Measurements from ENCODE around the gene INPP4B.

The INPP4B gene

GRCh38 chr4:142334931-142335330 is 511.2 kb downstream of the INPP4B start:
- H3K9ac ChIP-seq (ENCODE audit: low read length in 5 of 5) = no peak overlapping the region
- no peaks in the 10 kb centered on the region for H3K4me1 ChIP-seq (ENCODE audit: control insufficient read depth in 5 of 5, insufficient read depth in 5 of 5, low read length in 5 of 5)
- no peaks in the 10 kb centered on the region for H3K27me3 ChIP-seq (ENCODE audit: control insufficient read depth in 5 of 5, insufficient read depth in 4 of 5, low read length in 5 of 5)
- H3K4me3 ChIP-seq (ENCODE audit: low read depth in 1 of 5, low read length in 5 of 5) = no peak overlapping the region
- H3K27ac ChIP-seq (ENCODE audit: low read depth, low read length) = no peak overlapping the region
- H3K36me3 ChIP-seq (ENCODE audit: control insufficient read depth in 5 of 5, insufficient read depth in 5 of 5, low read length in 5 of 5) = no peaks in the 10 kb centered on the region
- peaks cover 0 to 6% (median 0%) of the 10 kb centered on the region in 5 donors for H3K9me3 ChIP-seq (ENCODE audit: control insufficient read depth in 5 of 5, low read length in 5 of 5)

GRCh38 chr4:142331646-142332045 is 514.5 kb downstream of the INPP4B start:
- no peak overlapping the region for H3K9ac ChIP-seq (ENCODE audit: low read length in 5 of 5)
- H3K4me1 ChIP-seq (ENCODE audit: control insufficient read depth in 5 of 5, insufficient read depth in 5 of 5, low read length in 5 of 5) = no peaks in the 10 kb centered on the region
- H3K27me3 ChIP-seq (ENCODE audit: control insufficient read depth in 5 of 5, insufficient read depth in 4 of 5, low read length in 5 of 5) = no peaks in the 10 kb centered on the region
- H3K4me3 ChIP-seq (ENCODE audit: low read depth in 1 of 5, low read length in 5 of 5) = no peak overlapping the region
- no peaks in the 10 kb centered on the region for H3K36me3 ChIP-seq (ENCODE audit: control insufficient read depth in 5 of 5, insufficient read depth in 5 of 5, low read length in 5 of 5)
- no peak overlapping the region for H3K27ac ChIP-seq (ENCODE audit: low read depth, low read length)
- peaks cover 0 to 6% (median 0%) of the 10 kb centered on the region in 5 donors for H3K9me3 ChIP-seq (ENCODE audit: control insufficient read depth in 5 of 5, low read length in 5 of 5)

GRCh38 chr4:142331132-142331531 is 515.0 kb downstream of the INPP4B start:
- H3K9ac ChIP-seq (ENCODE audit: low read length in 5 of 5) = no peak overlapping the region
- H3K36me3 ChIP-seq (ENCODE audit: control insufficient read depth in 5 of 5, insufficient read depth in 5 of 5, low read length in 5 of 5) = no peaks in the 10 kb centered on the region
- no peak overlapping the region for H3K4me3 ChIP-seq (ENCODE audit: low read depth in 1 of 5, low read length in 5 of 5)
- H3K27me3 ChIP-seq (ENCODE audit: control insufficient read depth in 5 of 5, insufficient read depth in 4 of 5, low read length in 5 of 5) = no peaks in the 10 kb centered on the region
- peaks cover 0 to 3% (median 0%) of the 10 kb centered on the region in 5 donors for H3K9me3 ChIP-seq (ENCODE audit: control insufficient read depth in 5 of 5, low read length in 5 of 5)
- H3K27ac ChIP-seq (ENCODE audit: low read depth, low read length) = no peak overlapping the region
- H3K4me1 ChIP-seq (ENCODE audit: control insufficient read depth in 5 of 5, insufficient read depth in 5 of 5, low read length in 5 of 5) = no peaks in the 10 kb centered on the region

- Histone ChIP-seq H3K36me3 (ENCODE audit: control insufficient read depth in 5 of 5, insufficient read depth in 5 of 5, low read length in 5 of 5) (no peaks in the 10 kb centered on the region), H3K27ac (ENCODE audit: low read depth, low read length) (no peak overlapping the region), H3K27me3 (ENCODE audit: control insufficient read depth in 5 of 5, insufficient read depth in 4 of 5, low read length in 5 of 5) (no peaks in the 10 kb centered on the region)
Observed at GRCh38 chr4:142330311-142330710, 515.8 kb downstream of the INPP4B start.

GRCh38 chr4:142329313-142329712 is 516.8 kb downstream of the INPP4B start:
- H3K27me3 ChIP-seq (ENCODE audit: control insufficient read depth in 5 of 5, insufficient read depth in 4 of 5, low read length in 5 of 5) = no peaks in the 10 kb centered on the region
- H3K9me3 ChIP-seq (ENCODE audit: control insufficient read depth in 5 of 5, low read length in 5 of 5) = no peaks in the 10 kb centered on the region
- no peak overlapping the region for H3K4me3 ChIP-seq (ENCODE audit: low read depth in 1 of 5, low read length in 5 of 5)
- H3K27ac ChIP-seq (ENCODE audit: low read depth, low read length) = no peak overlapping the region
- H3K9ac ChIP-seq (ENCODE audit: low read length in 5 of 5) = no peak overlapping the region
- no peaks in the 10 kb centered on the region for H3K36me3 ChIP-seq (ENCODE audit: control insufficient read depth in 5 of 5, insufficient read depth in 5 of 5, low read length in 5 of 5)
- H3K4me1 ChIP-seq (ENCODE audit: control insufficient read depth in 5 of 5, insufficient read depth in 5 of 5, low read length in 5 of 5) = no peaks in the 10 kb centered on the region

More at GRCh38 chr4:142330311-142330710, 515.8 kb downstream of the INPP4B start:
- Histone ChIP-seq H3K4me3 (ENCODE audit: low read depth in 1 of 5, low read length in 5 of 5) (no peak overlapping the region), H3K9ac (ENCODE audit: low read length in 5 of 5) (no peak overlapping the region), H3K9me3 (ENCODE audit: control insufficient read depth in 5 of 5, low read length in 5 of 5) (no peaks in the 10 kb centered on the region), H3K4me1 (ENCODE audit: control insufficient read depth in 5 of 5, insufficient read depth in 5 of 5, low read length in 5 of 5) (no peaks in the 10 kb centered on the region)

GRCh38 chr4:142326181-142326580 is 519.9 kb downstream of the INPP4B start:
- Histone ChIP-seq H3K27me3 (ENCODE audit: control insufficient read depth in 5 of 5, insufficient read depth in 4 of 5, low read length in 5 of 5) (no peaks in the 10 kb centered on the region), H3K9ac (ENCODE audit: low read length in 5 of 5) (no peak overlapping the region), H3K9me3 (ENCODE audit: control insufficient read depth in 5 of 5, low read length in 5 of 5) (no peaks in the 10 kb centered on the region), H3K4me1 (ENCODE audit: control insufficient read depth in 5 of 5, insufficient read depth in 5 of 5, low read length in 5 of 5) (no peaks in the 10 kb centered on the region), H3K4me3 (ENCODE audit: low read depth in 1 of 5, low read length in 5 of 5) (no peak overlapping the region), H3K27ac (ENCODE audit: low read depth, low read length) (no peak overlapping the region), H3K36me3 (ENCODE audit: control insufficient read depth in 5 of 5, insufficient read depth in 5 of 5, low read length in 5 of 5) (no peaks in the 10 kb centered on the region)

GRCh38 chr4:142324572-142324971 is 521.5 kb downstream of the INPP4B start:
- H3K27ac ChIP-seq (ENCODE audit: low read depth, low read length) = no peak overlapping the region
- H3K4me1 ChIP-seq (ENCODE audit: control insufficient read depth in 5 of 5, insufficient read depth in 5 of 5, low read length in 5 of 5) = no peaks in the 10 kb centered on the region
- H3K9ac ChIP-seq (ENCODE audit: low read length in 5 of 5) = no peak overlapping the region
- no peaks in the 10 kb centered on the region for H3K36me3 ChIP-seq (ENCODE audit: control insufficient read depth in 5 of 5, insufficient read depth in 5 of 5, low read length in 5 of 5)
- no peak overlapping the region for H3K4me3 ChIP-seq (ENCODE audit: low read depth in 1 of 5, low read length in 5 of 5)
- no peaks in the 10 kb centered on the region for H3K27me3 ChIP-seq (ENCODE audit: control insufficient read depth in 5 of 5, insufficient read depth in 4 of 5, low read length in 5 of 5)
- no peaks in the 10 kb centered on the region for H3K9me3 ChIP-seq (ENCODE audit: control insufficient read depth in 5 of 5, low read length in 5 of 5)

- Histone ChIP-seq H3K4me1 (ENCODE audit: control insufficient read depth in 5 of 5, insufficient read depth in 5 of 5, low read length in 5 of 5) (no peaks in the 10 kb centered on the region), H3K9ac (ENCODE audit: low read length in 5 of 5) (no peak overlapping the region), H3K36me3 (ENCODE audit: control insufficient read depth in 5 of 5, insufficient read depth in 5 of 5, low read length in 5 of 5) (no peaks in the 10 kb centered on the region), H3K27me3 (ENCODE audit: control insufficient read depth in 5 of 5, insufficient read depth in 4 of 5, low read length in 5 of 5) (no peaks in the 10 kb centered on the region), H3K4me3 (ENCODE audit: low read depth in 1 of 5, low read length in 5 of 5) (no peak overlapping the region), H3K9me3 (ENCODE audit: control insufficient read depth in 5 of 5, low read length in 5 of 5) (no peaks in the 10 kb centered on the region), H3K27ac (ENCODE audit: low read depth, low read length) (no peak overlapping the region)
Observed at GRCh38 chr4:142322996-142323395, 523.1 kb downstream of the INPP4B start.

- no peaks in the 10 kb centered on the region for H3K36me3 ChIP-seq (ENCODE audit: control insufficient read depth in 5 of 5, insufficient read depth in 5 of 5, low read length in 5 of 5)
- H3K27ac ChIP-seq (ENCODE audit: low read depth, low read length) = no peak overlapping the region
- H3K27me3 ChIP-seq (ENCODE audit: control insufficient read depth in 5 of 5, insufficient read depth in 4 of 5, low read length in 5 of 5) = no peaks in the 10 kb centered on the region
- H3K9me3 ChIP-seq (ENCODE audit: control insufficient read depth in 5 of 5, low read length in 5 of 5) = peaks cover 0 to 3% (median 0%) of the 10 kb centered on the region in 5 donors
- no peak overlapping the region for H3K4me3 ChIP-seq (ENCODE audit: low read depth in 1 of 5, low read length in 5 of 5)
- H3K9ac ChIP-seq (ENCODE audit: low read length in 5 of 5) = no peak overlapping the region
- peaks cover 0 to 3% (median 0%) of the 10 kb centered on the region in 5 donors for H3K4me1 ChIP-seq (ENCODE audit: control insufficient read depth in 5 of 5, insufficient read depth in 5 of 5, low read length in 5 of 5)
Observed at GRCh38 chr4:142318280-142318679, 527.8 kb downstream of the INPP4B start.

- Histone ChIP-seq H3K9ac (ENCODE audit: low read length in 5 of 5) (no peak overlapping the region), H3K27ac (ENCODE audit: low read depth, low read length) (no peak overlapping the region), H3K36me3 (ENCODE audit: control insufficient read depth in 5 of 5, insufficient read depth in 5 of 5, low read length in 5 of 5) (no peaks in the 10 kb centered on the region), H3K4me3 (ENCODE audit: low read depth in 1 of 5, low read length in 5 of 5) (no peak overlapping the region), H3K4me1 (ENCODE audit: control insufficient read depth in 5 of 5, insufficient read depth in 5 of 5, low read length in 5 of 5) (peaks cover 0 to 3% (median 0%) of the 10 kb centered on the region in 5 donors), H3K27me3 (ENCODE audit: control insufficient read depth in 5 of 5, insufficient read depth in 4 of 5, low read length in 5 of 5) (no peaks in the 10 kb centered on the region), H3K9me3 (ENCODE audit: control insufficient read depth in 5 of 5, low read length in 5 of 5) (peaks cover 0 to 3% (median 0%) of the 10 kb centered on the region in 5 donors)
Observed at GRCh38 chr4:142316913-142317312, 529.2 kb downstream of the INPP4B start.

- Histone ChIP-seq H3K27ac (ENCODE audit: low read depth, low read length) (no peak overlapping the region), H3K36me3 (ENCODE audit: control insufficient read depth in 5 of 5, insufficient read depth in 5 of 5, low read length in 5 of 5) (no peaks in the 10 kb centered on the region), H3K27me3 (ENCODE audit: control insufficient read depth in 5 of 5, insufficient read depth in 4 of 5, low read length in 5 of 5) (no peaks in the 10 kb centered on the region), H3K9ac (ENCODE audit: low read length in 5 of 5) (no peak overlapping the region), H3K4me3 (ENCODE audit: low read depth in 1 of 5, low read length in 5 of 5) (no peak overlapping the region), H3K4me1 (ENCODE audit: control insufficient read depth in 5 of 5, insufficient read depth in 5 of 5, low read length in 5 of 5) (peaks cover 0 to 3% (median 0%) of the 10 kb centered on the region in 5 donors), H3K9me3 (ENCODE audit: control insufficient read depth in 5 of 5, low read length in 5 of 5) (peaks cover 0 to 3% (median 0%) of the 10 kb centered on the region in 5 donors)
Observed at GRCh38 chr4:142316025-142316424, 530.1 kb downstream of the INPP4B start.

All from subcutaneous abdominal adipose tissue (tissue), 5 donors.